GM19324 (cell line): ENCODE data around the gene DCUN1D2.

Source experiments
- ATAC-seq: cut with Tn5 transposase; IDR thresholded peaks from one replicate; pipeline ENCODE4 v1.9.1; 2021; ENCODE audit warnings: mild to moderate bottlenecking, moderate library complexity; ENCODE audit not compliant: unreplicated experiment, low FRiP score

DCUN1D2 gene

GRCh38 chr13:113428871-113429607, 61.5 kb downstream of the DCUN1D2 start:
- no peak for ATAC-seq

DNA sequence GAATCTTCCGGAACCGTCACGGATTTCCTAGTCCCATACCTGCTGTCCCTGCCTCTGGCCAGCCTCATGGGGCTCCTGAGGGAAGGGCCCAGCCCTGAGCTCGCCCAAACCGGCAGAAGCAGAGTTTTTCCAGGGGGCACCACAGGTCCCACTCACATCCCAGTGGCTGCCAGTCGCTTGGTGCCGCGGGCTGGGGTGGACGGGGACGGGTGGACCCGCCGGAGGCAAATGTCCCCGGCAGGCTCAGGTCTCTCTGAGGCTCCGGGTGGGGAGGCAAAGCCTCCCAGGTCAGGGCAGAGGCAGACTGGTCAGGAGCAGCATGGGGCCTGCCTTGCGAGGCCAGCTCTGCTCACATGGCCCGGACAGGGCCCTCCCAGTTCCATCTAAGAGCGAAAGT, 62.0 kb downstream of the DCUN1D2 start:
- ATAC-seq, result no peak

DNA sequence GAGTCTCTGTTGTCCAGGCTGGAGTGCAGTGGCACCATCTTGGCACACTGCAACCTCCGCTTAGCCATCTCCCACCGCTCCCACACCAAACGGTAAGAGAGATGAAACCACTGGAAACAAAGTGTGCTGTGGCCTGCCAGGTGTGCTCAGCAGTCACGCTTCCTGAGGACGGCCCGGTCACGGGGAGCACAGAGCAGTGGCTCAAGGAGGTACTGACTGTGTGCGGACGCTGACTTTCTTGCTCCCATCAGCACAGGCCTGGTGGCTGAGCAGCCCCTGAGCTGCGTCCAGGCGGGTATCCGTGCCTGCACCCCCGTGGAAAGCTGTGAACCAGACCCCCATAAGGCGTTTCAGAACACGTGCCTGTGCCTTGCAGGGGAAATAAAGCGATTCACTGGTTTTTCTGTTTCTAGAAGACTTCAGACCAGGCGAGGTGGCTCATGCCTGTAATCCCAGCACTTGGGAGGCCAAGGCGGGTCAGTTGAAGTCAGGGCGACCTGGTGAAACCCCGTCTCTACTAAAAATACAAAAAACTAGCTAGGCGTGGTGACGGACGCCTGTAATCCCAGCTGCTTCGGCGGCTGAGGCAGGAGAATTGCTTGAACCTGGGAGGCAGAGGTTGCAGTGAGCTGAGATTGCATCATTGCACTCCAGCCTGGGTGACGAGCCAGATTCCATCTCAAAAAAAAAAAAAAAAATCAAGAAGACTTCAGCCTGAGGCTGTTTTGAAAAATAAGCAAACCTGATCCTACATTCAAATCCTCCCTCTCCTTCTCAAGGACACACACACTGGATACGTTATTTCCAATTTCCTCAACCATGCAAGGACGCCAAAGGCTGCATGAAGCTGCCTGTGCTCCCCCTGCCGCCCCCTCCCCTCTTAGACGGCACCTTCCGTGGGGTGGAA, 62.7 kb downstream of the DCUN1D2 start:
- no peak for ATAC-seq

- no peak for ATAC-seq
Measured at GRCh38 chr13:113426591-113426986, 63.9 kb downstream of the DCUN1D2 start.

DNA sequence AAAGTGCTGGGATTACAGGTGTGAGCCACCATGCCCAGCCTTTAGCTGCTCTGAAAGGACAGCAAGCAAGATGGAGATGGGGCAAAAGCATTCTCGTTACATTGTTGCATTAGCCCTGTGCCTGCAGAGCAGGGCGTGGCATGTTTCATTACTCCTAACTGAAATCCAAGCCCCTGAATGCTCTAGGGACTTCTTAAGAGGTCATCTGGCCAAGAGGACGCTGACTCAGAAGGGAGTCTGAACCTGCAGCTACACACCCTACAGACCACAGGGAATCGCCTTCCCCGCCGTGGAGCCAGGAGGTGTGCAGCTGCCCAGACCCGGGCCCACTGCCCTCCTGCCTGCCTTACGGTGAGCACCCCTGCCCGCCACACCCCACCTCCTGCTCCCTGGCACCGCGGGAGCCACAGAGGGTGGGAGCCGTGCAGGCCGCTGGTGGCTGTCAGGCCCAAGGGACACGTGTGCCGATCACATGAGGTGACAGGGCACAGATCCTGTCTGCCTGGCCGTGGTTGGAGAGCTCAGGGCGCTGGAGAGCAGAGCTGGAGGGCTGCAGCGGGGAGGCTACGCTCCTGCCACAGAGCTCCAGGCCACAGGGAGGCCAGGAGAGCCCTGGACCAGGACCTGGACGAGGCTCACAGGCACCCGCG, 64.4 kb downstream of the DCUN1D2 start:
- no peak for ATAC-seq

DNA sequence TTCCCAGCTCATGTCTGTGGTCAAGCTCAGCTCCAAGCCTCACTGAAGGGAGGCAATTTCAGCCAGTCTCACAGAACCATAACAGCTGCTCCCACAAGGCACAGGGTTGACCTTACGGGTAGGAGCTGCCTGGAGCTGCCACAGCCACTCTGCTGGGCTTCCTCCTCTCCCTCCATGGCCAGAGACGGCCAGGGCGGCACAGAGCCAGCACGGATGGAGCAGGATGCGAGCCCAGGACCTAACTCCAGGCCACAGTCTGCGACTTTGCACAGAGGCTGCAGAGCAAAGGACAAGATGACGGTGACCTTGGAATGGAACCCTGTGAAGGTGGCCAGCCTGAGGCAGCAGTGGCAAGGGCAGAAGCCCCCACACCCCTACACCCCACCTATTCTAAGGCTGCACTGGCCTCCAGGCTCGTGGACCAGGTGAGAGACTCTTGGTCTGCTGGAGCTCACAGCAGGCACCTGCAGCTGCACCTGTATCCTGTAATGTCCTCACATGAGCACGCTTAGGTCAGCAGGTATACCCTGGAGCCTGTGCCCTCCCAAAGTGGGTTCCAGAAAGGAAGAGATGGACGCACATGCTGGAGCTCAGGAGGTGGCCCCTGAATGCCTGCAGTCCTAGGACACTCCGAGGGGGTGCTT, 66.9 kb downstream of the DCUN1D2 start:
- no peak for ATAC-seq

DNA sequence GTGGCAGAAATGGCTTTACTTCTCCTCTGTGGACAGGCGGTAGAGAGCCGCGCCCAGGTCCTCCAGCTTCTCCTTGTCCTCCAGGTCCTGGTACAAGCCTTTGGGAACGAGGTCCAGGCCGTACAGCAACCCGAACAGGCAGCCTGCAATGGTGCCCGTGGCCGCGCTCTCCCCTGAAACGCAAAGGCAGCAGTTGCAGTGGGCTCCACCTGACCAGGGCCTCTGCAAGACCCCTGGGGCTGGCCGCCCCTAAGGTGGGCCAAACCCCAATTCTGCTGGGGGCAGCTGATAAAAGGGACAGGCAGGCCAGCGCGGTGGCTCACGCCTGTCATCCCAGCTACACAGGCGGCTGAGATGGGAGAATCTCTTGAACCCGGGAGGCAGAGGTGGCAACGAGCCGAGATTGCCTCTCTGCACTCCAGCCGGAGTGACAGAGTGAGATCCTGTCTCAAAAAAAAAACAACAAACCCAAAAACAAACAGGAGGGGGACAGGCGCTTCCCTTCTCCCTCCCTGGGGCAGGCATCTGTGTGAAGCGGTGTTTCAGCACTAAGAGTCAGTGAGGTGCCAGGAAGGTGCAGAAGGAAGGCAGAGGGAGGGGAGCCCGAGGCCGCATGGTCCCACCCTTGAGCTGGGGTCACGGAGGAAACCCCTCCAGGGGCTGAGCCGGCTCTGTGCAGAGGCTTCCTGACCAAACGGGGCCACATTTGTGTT, 67.5 kb downstream of the DCUN1D2 start:
- no peak for ATAC-seq

DNA sequence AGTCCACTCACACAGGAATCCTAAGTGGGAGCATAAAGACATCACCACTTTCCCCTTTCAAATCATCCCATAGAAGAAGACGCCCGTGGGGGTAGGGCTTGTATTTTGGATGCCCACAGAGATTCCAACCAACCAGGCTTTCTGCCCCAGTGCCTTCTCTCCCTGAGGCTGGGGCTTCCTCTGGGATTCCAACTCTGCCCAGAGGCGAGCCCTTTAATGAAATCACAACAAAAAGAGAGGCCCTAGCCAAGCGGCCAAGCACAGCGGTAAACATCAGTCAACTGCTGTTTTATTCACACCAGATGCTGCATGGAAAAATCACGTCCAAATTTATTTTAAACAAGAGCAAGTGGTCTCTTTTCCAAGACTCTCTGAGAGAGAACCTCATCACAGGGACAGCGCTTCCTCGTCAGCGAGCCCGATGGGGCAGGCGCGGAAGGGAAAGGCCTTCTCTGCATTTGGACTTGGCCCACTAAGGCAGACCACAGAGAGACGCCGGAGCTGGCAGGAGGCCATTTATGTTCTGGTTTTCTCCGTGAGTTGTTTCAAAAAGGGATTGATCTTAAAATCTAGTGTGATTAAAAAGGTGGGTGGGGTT, 68.7 kb downstream of the DCUN1D2 start:
- ATAC-seq, result no peak

DNA sequence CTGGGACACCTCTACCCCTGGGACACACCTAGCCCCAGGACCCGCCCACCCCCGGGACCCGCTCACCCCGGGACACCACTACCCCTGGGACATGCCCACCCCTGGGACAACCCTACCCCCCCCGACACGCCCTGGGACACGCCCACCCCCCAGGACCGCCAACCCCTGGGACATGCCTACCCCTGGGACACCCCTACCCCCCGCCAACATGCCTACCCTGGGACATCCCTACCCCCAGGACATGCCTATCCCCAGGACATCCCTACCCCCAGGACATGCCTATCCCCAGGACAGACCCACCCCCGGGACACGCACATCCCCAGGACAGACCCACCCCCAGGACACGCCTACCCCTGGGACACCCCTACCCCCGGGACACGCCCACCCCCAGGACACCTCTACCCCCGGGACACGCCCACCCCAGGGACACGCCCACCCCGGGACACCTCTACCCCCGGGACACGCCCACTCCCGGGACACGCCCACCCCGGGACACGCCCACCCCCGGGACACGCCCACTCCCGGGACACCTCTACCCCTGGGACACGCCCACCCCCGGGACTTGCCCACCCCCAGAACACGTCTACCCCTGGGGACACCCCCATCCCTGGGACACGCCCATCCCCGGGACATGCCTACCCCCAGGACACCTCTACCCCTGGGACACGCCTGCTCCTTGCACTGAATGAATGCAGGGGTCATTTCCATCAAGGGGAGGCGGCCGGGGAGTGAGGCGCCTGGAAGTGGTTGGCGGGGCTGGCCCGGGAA, 69.5 kb downstream of the DCUN1D2 start:
- ATAC-seq, result no peak

DNA sequence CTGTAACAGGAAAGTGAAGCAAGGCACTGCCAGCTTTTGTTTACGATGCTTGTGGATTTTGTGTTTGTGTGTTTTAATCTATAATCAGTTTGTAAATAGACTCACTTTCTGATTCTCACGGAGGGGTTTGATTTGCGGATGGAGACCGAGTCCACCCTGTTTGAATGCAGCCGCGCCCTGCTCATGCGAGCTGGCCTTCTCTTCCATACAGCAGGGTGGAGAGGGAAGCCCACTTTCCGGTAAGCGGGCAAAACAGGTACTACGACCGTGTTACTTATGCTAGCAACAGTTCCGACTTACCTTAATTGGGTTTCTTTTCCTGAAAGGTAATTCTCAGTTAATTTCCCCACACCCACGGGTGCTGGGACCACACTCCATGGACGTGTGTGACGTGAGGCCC, 70.3 kb downstream of the DCUN1D2 start:
- ATAC-seq, result no peak

GRCh38 chr13:113419531-113420193, 70.8 kb downstream of the DCUN1D2 start:
- no peak for ATAC-seq

DNA sequence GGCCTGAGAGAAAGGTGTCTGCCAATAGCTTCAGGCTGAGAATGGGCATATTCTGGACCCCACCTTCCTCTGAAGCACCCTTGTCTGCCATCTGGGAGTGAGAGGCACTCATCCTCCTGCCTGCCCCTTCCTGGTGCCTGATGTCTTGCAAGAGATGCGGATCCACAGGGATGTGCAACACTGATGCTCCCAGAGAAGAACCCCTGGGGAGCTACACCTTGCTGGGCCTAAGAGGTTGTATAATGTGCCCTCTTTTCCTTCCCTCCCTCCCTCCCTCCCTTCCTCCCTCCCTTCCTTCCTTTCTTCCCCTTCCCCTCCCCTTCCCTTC, 71.8 kb downstream of the DCUN1D2 start:
- no peak for ATAC-seq

GRCh38 chr13:113417836-113418721, 72.4 kb downstream of the DCUN1D2 start:
- ATAC-seq, result no peak

- ATAC-seq, result no peak
Measured at GRCh38 chr13:113417008-113417751, 73.3 kb downstream of the DCUN1D2 start.

DNA sequence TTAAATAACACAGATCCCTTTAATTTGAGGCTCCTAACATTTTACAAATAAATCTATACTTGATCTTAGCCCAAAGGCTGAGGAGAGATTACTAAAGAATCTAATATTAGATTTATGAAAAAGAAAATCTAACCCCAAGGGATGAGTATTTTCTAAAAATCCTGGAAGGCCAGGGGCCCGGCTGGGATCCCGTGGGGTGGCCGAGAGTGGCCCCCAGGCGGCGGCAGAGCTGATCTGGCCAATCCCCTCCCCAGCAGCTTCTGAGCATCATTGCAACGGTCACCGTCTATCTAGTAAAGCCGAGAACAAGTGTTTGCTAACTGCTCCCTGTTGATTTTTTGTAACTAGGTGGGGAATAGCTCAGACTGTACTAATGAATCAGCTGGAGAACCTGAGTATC, 74.7 kb downstream of the DCUN1D2 start:
- no peak for ATAC-seq

GRCh38 chr13:113415032-113415431, 75.5 kb downstream of the DCUN1D2 start:
- ATAC-seq, result no peak

GRCh38 chr13:113414335-113414734, 76.2 kb downstream of the DCUN1D2 start:
- no peak for ATAC-seq
